Dermis lymphatic vessel endothelial cell (primary cell): ENCODE results near the gene ANO1. TPM values are rescaled to one million over a fixed set of nuclear protein-coding genes. Genes with fewer than 3 reads are reported as not detected.

ENCODE experiments used
- total RNA-seq: library from RNA; depleted of rRNA; stranded (reverse); fragments of >200 nt; gene quantifications from 2 replicates; pipeline ENCODE4 v1.2.1, GENCODE V29; 2014

ANO1 gene
- 0.09 TPM in 1 of 2 replicates, not detected in the other for total RNA-seq

DNA sequence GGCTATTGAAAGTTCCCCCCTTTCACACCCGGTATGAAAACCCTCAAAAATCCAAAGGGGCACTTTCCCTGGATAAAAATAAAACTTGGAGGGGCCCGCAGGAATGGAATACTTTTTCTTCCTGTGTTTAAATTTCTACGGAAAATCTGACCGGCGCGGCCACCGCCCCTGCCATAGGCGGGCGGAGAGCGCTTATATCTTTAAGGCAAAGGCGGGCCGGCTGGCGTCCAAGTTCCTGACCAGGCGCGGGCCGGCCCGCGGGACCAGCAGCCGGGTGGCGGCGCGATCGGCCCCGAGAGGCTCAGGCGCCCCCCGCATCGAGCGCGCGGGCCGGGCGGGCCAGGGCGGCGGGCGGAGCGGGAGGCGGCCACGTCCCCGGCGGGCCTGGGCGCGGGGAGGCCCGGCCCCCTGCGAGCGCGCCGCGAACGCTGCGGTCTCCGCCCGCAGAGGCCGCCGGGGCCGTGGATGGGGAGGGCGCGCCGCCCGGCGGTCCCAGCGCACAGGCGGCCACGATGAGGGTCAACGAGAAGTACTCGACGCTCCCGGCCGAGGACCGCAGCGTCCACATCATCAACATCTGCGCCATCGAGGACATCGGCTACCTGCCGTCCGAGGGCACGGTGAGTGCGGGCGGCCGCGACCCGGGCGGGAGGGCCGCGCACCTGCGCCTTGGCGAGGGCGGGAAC, at the start of gene ANO1:
ANO1 (plus strand) TSS at position 223 of the 686 bp plus-strand sequence; CDS start at position 513, 290 bp downstream.

DNA sequence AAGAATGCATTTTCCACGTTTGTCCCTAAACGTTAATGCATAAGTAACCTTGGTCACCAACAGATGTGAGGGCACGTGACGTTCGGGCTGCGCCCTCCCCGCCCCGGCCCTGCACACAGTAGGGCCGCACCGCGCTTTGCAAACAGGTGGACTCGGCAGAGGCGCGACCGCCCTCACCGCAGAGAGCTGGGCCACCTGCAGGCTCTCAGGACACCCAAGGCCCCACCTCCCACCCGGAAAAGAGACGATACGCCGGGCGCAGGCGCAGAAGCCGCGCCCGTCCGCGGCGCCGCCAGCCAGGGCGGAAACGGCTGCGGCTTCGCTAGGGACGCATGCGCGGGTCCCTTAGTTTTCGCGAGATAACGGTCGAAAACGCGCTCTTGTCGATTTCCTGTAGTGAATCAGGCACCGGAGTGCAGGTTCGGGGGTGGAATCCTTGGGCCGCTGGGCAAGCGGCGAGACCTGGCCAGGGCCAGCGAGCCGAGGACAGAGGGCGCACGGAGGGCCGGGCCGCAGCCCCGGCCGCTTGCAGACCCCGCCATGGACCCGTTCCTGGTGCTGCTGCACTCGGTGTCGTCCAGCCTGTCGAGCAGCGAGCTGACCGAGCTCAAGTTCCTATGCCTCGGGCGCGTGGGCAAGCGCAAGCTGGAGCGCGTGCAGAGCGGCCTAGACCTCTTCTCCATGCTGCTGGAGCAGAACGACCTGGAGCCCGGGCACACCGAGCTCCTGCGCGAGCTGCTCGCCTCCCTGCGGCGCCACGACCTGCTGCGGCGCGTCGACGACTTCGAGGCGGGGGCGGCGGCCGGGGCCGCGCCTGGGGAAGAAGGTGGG, 125.0 kb downstream of the ANO1 start, which contains the start of gene FADD:
FADD (plus strand) TSS at position 377 of the 831 bp plus-strand sequence; CDS start at position 541, 164 bp downstream.

Other genes starting within 250 kb of the ANO1 start
- gene FADD, start 125.0 kb downstream of the ANO1 start, total RNA-seq: 41.7 and 43.2 TPM in 2 replicates
- gene PPFIA1, start 192.4 kb downstream of the ANO1 start, total RNA-seq: 28.6 and 28.9 TPM in 2 replicates